Tibial artery (tissue), 4 donors: ENCODE measurements around the gene SVBP.
A peak's percentile ranks its signal among the peaks of the same experiment; 100 is the strongest.

Experiments used
- DNase-seq, 2 donors: peaks; one replicate each; pipeline ENCODE4 v3.0.0-alpha.2; 2019
- H3K27ac ChIP-seq, 2 donors: fragments of 200-600 bp; sonication (generic) in 1 of 2; 1 replicate in 1 of 2; 2 replicates in 1 of 2; pipeline ENCODE4 v1.5.1; 2018 to 2019; ENCODE audit warnings: mild to moderate bottlenecking in 1 of 2
- H3K27me3 ChIP-seq, 2 donors: fragments of 200-600 bp; sonication (generic) in 1 of 2; one replicate each; pipeline versions ENCODE4 v1.5.1 to v1.6.0; 2016 to 2019
- H3K36me3 ChIP-seq, 3 donors: fragments of 200-600 bp; sonication (generic) in 2 of 3; one replicate each; pipeline ENCODE4 v1.5.1; 2016 to 2019; ENCODE audit warnings: mild to moderate bottlenecking in 2 of 3
- H3K4me1 ChIP-seq, 4 donors: fragments of 200-600 bp; sonication (generic) in 2 of 4; 1 replicate in 3 of 4; 2 replicates in 1 of 4; pipeline ENCODE4 v1.5.1; 2016 to 2019
- H3K4me3 ChIP-seq, 2 donors: fragments of 200-600 bp; sonication (generic) in 1 of 2; 1 replicate in 1 of 2; 2 replicates in 1 of 2; pipeline ENCODE4 v1.5.1; 2018 to 2019; ENCODE audit warnings: mild to moderate bottlenecking in 2 of 2
- H3K9me3 ChIP-seq, 3 donors: fragments of 200-600 bp; sonication (generic) in 1 of 3; one replicate each; pipeline ENCODE4 v1.5.1; 2016 to 2019
- intact Hi-C: fragments of 100-400 bp; cut with DNase I; formaldehyde crosslinking; loops from one replicate; pipeline ENCODE4 v1.15.0; 2023; ENCODE audit warnings: low total_unique reads
- TF ChIP-seq, protein P1 (sequence below), 2 experiments: fragments of 200-600 bp in 1 of 2; fragments of 450-650 bp in 1 of 2; IDR thresholded peaks; one replicate each; pipeline ENCODE4 v1.5.1; 2017 to 2019; ENCODE audit warnings: antibody characterized with exemption in 2 of 2, mild to moderate bottlenecking in 1 of 2, moderate library complexity in 1 of 2

SVBP gene

DNA sequence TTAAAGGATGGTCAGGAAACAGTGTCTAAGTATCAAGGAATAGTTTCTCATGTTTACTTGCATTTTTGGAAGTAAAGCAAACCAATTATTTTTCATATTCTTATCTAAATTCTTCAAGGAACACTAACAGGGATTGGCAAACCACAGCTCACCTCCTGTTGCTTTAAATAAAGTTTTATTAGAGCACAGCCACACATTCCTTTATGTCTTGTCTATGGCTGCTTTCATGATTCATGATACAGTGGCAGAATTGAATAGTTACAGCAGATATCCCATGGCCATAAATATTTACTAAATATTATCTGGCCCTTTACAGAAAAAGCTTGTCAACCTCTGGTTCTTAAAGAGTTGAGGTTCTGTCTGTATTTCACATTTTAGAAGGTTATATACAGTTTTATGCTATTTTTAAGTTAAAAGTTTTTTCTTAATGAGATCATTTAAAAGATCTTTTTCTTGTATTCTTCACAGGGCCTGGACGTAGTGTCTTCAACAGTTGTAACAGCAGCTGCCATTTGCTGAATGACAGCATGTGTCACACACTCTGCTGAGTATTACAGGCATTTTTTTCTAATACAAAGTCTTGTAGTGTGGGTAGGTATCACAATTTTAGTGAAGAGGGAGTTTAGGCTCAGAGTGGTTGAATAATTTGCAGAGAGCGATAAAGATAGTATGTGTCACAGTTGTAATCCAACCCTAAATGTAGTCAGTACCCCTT, 31.8 kb upstream of the SVBP start:
- Histone ChIP-seq H3K4me1 (peaks cover 0 to 24% (median 13%) of the 10 kb centered on the region in 4 donors), H3K36me3 (peaks cover 22 to 31% (median 28%) of the 10 kb centered on the region in 3 donors), H3K27me3 (no peaks in the 10 kb centered on the region), H3K27ac (no peak overlapping the region), H3K9me3 (peaks cover 0 to 8% (median 0%) of the 10 kb centered on the region in 3 donors), H3K4me3 (no peak overlapping the region)
- TF ChIP-seq, protein P1, sequence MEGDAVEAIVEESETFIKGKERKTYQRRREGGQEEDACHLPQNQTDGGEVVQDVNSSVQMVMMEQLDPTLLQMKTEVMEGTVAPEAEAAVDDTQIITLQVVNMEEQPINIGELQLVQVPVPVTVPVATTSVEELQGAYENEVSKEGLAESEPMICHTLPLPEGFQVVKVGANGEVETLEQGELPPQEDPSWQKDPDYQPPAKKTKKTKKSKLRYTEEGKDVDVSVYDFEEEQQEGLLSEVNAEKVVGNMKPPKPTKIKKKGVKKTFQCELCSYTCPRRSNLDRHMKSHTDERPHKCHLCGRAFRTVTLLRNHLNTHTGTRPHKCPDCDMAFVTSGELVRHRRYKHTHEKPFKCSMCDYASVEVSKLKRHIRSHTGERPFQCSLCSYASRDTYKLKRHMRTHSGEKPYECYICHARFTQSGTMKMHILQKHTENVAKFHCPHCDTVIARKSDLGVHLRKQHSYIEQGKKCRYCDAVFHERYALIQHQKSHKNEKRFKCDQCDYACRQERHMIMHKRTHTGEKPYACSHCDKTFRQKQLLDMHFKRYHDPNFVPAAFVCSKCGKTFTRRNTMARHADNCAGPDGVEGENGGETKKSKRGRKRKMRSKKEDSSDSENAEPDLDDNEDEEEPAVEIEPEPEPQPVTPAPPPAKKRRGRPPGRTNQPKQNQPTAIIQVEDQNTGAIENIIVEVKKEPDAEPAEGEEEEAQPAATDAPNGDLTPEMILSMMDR (IDR thresholded peaks at IDR 0.05): no peak
- intact Hi-C loops: loop anchor here (10.0 kb wide), 1 partner anchor 164 kb away; the partner anchor contains the start of gene YBX1
- no peak for DNase-seq

DNA sequence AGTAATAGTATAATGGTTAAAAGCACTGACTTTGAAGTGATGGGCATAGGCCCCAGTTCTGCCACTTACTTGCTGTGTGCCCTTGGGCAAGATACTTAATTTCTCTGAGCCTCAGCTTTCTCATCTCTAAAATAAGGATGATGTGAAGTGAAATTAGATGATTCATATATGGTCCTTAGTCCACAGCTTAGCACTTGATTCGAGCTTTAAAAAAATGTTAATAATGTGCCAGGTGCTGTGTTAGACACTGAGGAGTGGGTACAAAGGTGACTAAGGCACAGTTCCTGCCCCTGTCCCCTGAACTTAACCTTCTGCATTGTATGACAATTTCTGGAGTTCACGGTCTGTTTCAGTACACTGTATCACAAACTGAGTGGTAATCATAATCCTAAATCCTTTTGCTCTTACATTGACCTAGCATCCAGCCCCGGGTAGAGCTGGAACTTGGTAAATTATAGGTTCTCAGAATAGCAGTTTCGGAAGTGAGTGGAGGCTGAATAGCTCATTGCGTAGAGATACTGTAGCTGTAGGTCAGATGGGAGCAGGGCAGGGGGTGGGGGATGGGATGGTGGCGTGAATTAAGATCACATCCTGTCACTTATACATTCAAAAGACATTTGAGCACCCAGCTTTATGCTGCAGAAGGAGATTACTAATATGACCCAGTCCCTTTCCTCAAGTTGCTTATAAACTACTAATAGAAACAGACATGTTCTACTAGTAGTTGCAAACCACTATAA, 30.7 kb upstream of the SVBP start:
- H3K9me3 ChIP-seq: peaks cover 0 to 8% (median 0%) of the 10 kb centered on the region in 3 donors
- H3K27ac ChIP-seq: no peak overlapping the region
- peaks cover 22 to 34% (median 28%) of the 10 kb centered on the region in 3 donors for H3K36me3 ChIP-seq
- no peak for DNase-seq
- TF ChIP-seq, protein P1 (IDR thresholded peaks at IDR 0.05): no peak
- H3K4me3 ChIP-seq: no peak overlapping the region
- intact Hi-C loops: loop anchor here (10.0 kb wide), 1 partner anchor 163 kb away; the partner anchor contains the start of gene YBX1
- H3K27me3 ChIP-seq: no peaks in the 10 kb centered on the region
- H3K4me1 ChIP-seq: peaks cover 0 to 24% (median 13%) of the 10 kb centered on the region in 4 donors

DNA sequence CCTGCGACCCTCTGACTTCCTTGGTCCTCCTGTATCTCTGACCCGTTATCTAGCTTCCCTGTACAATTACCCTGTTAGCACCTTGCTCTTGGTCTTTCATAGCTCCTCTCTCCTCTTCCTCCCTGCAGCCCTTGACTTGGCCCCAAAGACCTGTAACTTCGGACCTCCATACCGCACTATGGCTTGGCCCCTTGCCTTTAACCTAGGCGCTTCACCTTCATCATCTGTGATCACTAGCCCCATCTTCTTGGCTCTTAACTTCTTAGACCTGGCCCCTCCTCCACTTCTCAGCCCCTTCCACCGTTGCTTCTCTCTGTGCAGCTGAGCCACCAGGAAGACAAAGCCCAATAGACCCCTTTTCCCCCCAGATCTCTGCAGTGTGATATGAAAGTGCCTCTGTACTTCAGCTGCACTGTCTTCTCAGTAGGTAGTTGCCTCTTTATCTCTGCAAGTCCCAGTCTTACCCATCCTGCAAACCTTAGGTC, 30.0 kb upstream of the SVBP start:
- TF ChIP-seq, protein P1 (IDR thresholded peaks at IDR 0.05): no peak
- H3K36me3 ChIP-seq: peaks cover 26 to 42% (median 26%) of the 10 kb centered on the region in 3 donors
- no peak for DNase-seq
- peaks cover 0 to 8% (median 0%) of the 10 kb centered on the region in 3 donors for H3K9me3 ChIP-seq
- H3K27me3 ChIP-seq: no peaks in the 10 kb centered on the region
- H3K4me1 ChIP-seq: peaks cover 0 to 24% (median 13%) of the 10 kb centered on the region in 4 donors
- H3K27ac ChIP-seq: peak overlapping the region; percentile 85 to 87
- intact Hi-C loops: loop anchor here (10.0 kb wide), 1 partner anchor 162 kb away; the partner anchor contains the start of gene YBX1
- H3K4me3 ChIP-seq: peak overlapping the region; percentile 90 to 91

DNA sequence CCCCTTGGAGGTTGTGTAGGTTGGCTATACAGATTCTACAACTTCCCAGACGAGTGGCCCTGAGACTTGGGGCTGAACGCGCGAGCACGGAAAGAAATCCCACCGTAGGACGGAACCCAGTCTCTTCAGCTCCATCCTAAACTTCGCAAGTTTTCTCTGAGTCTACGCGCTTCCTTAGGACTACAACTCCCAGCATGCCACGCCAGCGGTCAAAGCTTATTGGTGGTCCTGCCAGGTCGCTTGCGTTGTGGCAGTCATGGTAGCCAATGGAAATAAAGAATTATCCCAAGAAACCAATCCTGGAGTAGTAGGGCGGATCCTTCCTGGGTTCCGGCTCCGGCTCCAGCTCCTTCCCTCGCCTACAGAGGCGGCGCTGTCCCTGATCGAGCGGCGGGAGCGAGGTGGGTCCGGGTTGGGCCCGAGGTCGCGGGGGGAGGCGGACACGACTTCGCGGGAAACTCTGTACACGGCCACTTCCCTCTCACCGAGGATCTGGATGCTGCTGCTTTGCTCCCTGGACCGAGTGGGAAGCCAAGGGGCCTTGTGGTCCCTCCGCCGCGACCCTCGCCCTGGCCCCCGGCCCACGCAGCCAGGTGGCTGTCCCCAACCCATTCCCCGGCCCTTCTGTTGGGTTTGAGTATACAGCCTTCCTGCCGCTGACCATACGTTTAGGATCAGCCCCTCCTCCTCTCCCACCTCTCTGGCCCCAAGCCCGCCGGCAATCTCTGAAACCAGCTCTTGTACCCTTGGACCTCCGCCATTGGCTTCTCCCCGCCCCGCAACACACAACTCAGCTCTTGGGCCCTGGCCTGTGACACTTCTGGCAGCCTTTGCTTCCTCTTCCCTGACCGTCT, 29.3 kb upstream of the SVBP start, which contains the start of gene ZNF691:
Gene ZNF691, plus strand, starts transcription at position 357 of the 854 bp plus-strand sequence. CDS start 3,046 bp downstream, outside the sequence.
- no peaks in the 10 kb centered on the region for H3K27me3 ChIP-seq
- peaks cover 0 to 8% (median 0%) of the 10 kb centered on the region in 3 donors for H3K9me3 ChIP-seq
- TF ChIP-seq, protein P1 (IDR thresholded peaks at IDR 0.05): peak; percentile 27 to 46
- peak within 1 kb of the TSS; percentile 85 to 87 for H3K27ac ChIP-seq
- DNase-seq: peak; percentile 97
- intact Hi-C loops: loop anchor here (10.0 kb wide), 1 partner anchor 162 kb away; the partner anchor contains the start of gene YBX1
- H3K4me1 ChIP-seq: peaks cover 0 to 24% (median 13%) of the 10 kb centered on the region in 4 donors
- peak within 1 kb of the TSS; percentile 90 to 91 for H3K4me3 ChIP-seq
- H3K36me3 ChIP-seq: peaks cover 20 to 39% (median 22%) of the 10 kb centered on the region in 3 donors
